Upper lobe of right lung (tissue), 1 donor: ENCODE results near the gene HLCS. TPM values are rescaled to one million over a fixed set of nuclear protein-coding genes. Genes with fewer than 3 reads are reported as not detected.

ENCODE experiments used
- ATAC-seq: fragments of 200-7000 bp; cut with Tn5 transposase; one replicate; pipeline ENCODE4 v1.9.1; 2020; ENCODE audit warnings: mild to moderate bottlenecking, moderate library complexity
- DNase-seq: peaks from one replicate; pipeline ENCODE4 v3.0.0-alpha.2; 2020
- H3K27ac ChIP-seq: fragments of 200-600 bp; one replicate; pipeline ENCODE4 v1.8.0; 2022
- H3K27me3 ChIP-seq: fragments of 200-600 bp; one replicate; pipeline ENCODE4 v1.8.0; 2022; ENCODE audit warnings: mild to moderate bottlenecking
- H3K36me3 ChIP-seq: fragments of 200-600 bp; one replicate; pipeline ENCODE4 v1.8.0; 2022
- H3K4me1 ChIP-seq: fragments of 200-600 bp; one replicate; pipeline ENCODE4 v1.8.0; 2022
- H3K4me3 ChIP-seq: fragments of 200-600 bp; one replicate; pipeline ENCODE4 v1.8.0; 2022; ENCODE audit warnings: mild to moderate bottlenecking
- H3K9me3 ChIP-seq: fragments of 200-600 bp; one replicate; pipeline ENCODE4 v1.8.0; 2022
- CTCF ChIP-seq: fragments of 200-600 bp; IDR thresholded peaks from one replicate; pipeline ENCODE4 v1.8.0; 2022; ENCODE audit warnings: antibody characterized with exemption
- intact Hi-C: fragments of 100-400 bp; cut with DNase I; formaldehyde crosslinking; loops from one replicate; pipeline ENCODE4 v1.11.0; 2022
- total RNA-seq: library from RNA; stranded (reverse); fragmentation: NEBNext Ultra II Directional; extraction: Animal tissue kit (Norgen Biotek cat#: 25700); gene quantifications from one replicate; pipeline ENCODE4 v1.2.1, GENCODE V29; 2021
- donor health status: DM: no; HTN: yes; CAD: no; lungs with severe emphysema.

The HLCS gene
- total RNA-seq, 1 donor from 2014 or later, result 16.0 TPM

GRCh38 chr21:36724660-36725059 is 241.8 kb downstream of the HLCS start:
- DNase-seq, result no peak

GRCh38 chr21:36723371-36723881 is 243.0 kb downstream of the HLCS start:
- ATAC-seq (no peak), DNase-seq (peak; percentile 46)
- Histone ChIP-seq H3K27ac (no peak overlapping the region), H3K9me3 (no peaks in the 10 kb centered on the region), H3K27me3 (peaks cover 24% of the 10 kb centered on the region), H3K36me3 (no peaks in the 10 kb centered on the region), H3K4me1 (no peaks in the 10 kb centered on the region), H3K4me3 (no peak overlapping the region)
- intact Hi-C loops, result no loop called here
- no peak for TF ChIP-seq CTCF

More at GRCh38 chr21:36724660-36725059, 241.8 kb downstream of the HLCS start:
- TF ChIP-seq CTCF, result no peak
- no peak for ATAC-seq
- Histone ChIP-seq H3K27me3 (peaks cover 11% of the 10 kb centered on the region), H3K4me3 (no peak overlapping the region), H3K27ac (no peak overlapping the region), H3K36me3 (no peaks in the 10 kb centered on the region), H3K4me1 (no peaks in the 10 kb centered on the region), H3K9me3 (no peaks in the 10 kb centered on the region)
- intact Hi-C loops, result no loop called here

GRCh38 chr21:36722370-36723368 is 243.8 kb downstream of the HLCS start:
- Histone ChIP-seq H3K36me3 (no peaks in the 10 kb centered on the region), H3K27me3 (peaks cover 30% of the 10 kb centered on the region), H3K27ac (no peak overlapping the region), H3K9me3 (no peaks in the 10 kb centered on the region), H3K4me1 (no peaks in the 10 kb centered on the region), H3K4me3 (no peak overlapping the region)
- intact Hi-C loops, result no loop called here
- DNase-seq, result peak; percentile 25
- TF ChIP-seq CTCF, result no peak
- no peak for ATAC-seq

GRCh38 chr21:36721817-36722216 is 244.7 kb downstream of the HLCS start:
- intact Hi-C loops, result no loop called here
- ATAC-seq (no peak), DNase-seq (peak; percentile 30)
- no peak overlapping the region for H3K27ac ChIP-seq
- no peaks in the 10 kb centered on the region for H3K4me1 ChIP-seq
- H3K36me3 ChIP-seq, result no peaks in the 10 kb centered on the region
- TF ChIP-seq CTCF, result no peak
- no peak overlapping the region for H3K4me3 ChIP-seq
- H3K9me3 ChIP-seq, result no peaks in the 10 kb centered on the region
- peaks cover 38% of the 10 kb centered on the region for H3K27me3 ChIP-seq

- Histone ChIP-seq H3K27me3 (peaks cover 53% of the 10 kb centered on the region), H3K9me3 (no peaks in the 10 kb centered on the region), H3K4me3 (no peak overlapping the region), H3K4me1 (no peaks in the 10 kb centered on the region), H3K27ac (no peak overlapping the region), H3K36me3 (no peaks in the 10 kb centered on the region)
- ATAC-seq, result no peak
- DNase-seq, result peak; percentile 35
- intact Hi-C loops, result no loop called here
- no peak for TF ChIP-seq CTCF
Measured at GRCh38 chr21:36719614-36720013, 246.9 kb downstream of the HLCS start.
